ENCODE data around the gene ELOVL1. TPM values are rescaled to one million over a fixed set of nuclear protein-coding genes. Genes with fewer than 3 reads are reported as not detected.
"Not testable (repeated sequence)": the region's sequence is repeated elsewhere in the genome, so short reads cannot be mapped to it uniquely, and the experiment has no call there.

ELOVL1 gene
- total RNA-seq, 4 donors from 2014 or later: 48.6 to 66.6 (median 50.8) TPM

DNA sequence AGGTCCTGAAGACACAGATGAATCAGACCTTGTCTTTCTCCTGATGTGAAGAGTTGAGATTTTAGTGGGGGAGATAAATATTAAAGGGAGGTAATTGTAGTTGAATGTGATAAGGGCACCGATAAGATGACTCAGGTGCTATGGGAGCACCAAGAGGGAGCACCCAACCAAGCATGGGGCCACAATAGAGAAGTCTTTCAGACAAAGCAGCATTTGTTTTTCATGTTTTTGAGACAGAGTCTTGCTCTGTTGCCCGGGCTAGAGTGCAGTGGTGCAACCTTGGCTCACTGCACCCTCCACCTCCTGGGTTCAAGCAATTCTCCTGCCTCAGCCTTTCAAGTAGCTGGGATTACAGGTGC lies 38.0 kb upstream of the ELOVL1 start:
- 75 to 80% methylated on average over 2 of the region's 2 CpGs for WGBS, 2 donors
- no peak overlapping the region for H3K27ac ChIP-seq
- no peaks in the 10 kb centered on the region for H3K27me3 ChIP-seq
- H3K4me1 ChIP-seq: peaks cover 0 to 8% (median 0%) of the 10 kb centered on the region in 4 donors
- no peak for TF ChIP-seq EP300 (IDR thresholded peaks at IDR 0.05)
- TF ChIP-seq, protein P1, sequence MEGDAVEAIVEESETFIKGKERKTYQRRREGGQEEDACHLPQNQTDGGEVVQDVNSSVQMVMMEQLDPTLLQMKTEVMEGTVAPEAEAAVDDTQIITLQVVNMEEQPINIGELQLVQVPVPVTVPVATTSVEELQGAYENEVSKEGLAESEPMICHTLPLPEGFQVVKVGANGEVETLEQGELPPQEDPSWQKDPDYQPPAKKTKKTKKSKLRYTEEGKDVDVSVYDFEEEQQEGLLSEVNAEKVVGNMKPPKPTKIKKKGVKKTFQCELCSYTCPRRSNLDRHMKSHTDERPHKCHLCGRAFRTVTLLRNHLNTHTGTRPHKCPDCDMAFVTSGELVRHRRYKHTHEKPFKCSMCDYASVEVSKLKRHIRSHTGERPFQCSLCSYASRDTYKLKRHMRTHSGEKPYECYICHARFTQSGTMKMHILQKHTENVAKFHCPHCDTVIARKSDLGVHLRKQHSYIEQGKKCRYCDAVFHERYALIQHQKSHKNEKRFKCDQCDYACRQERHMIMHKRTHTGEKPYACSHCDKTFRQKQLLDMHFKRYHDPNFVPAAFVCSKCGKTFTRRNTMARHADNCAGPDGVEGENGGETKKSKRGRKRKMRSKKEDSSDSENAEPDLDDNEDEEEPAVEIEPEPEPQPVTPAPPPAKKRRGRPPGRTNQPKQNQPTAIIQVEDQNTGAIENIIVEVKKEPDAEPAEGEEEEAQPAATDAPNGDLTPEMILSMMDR (IDR thresholded peaks at IDR 0.05): no peak
- TF ChIP-seq POLR2A (IDR thresholded peaks at IDR 0.05): no peak
- no peak for DNase-seq (ENCODE audit: low spot score in 2 of 2)
- peaks cover 0 to 78% (median 25%) of the 10 kb centered on the region in 3 donors for H3K36me3 ChIP-seq
- H3K9me3 ChIP-seq: no peaks in the 10 kb centered on the region
- H3K4me3 ChIP-seq: no peak overlapping the region

- no peak for DNase-seq (ENCODE audit: low spot score in 2 of 2)
- Histone ChIP-seq H3K36me3 (peaks cover 0 to 75% (median 25%) of the 10 kb centered on the region in 3 donors), H3K27me3 (no peaks in the 10 kb centered on the region), H3K9me3 (no peaks in the 10 kb centered on the region), H3K27ac (no peak overlapping the region), H3K4me1 (peaks cover 0 to 8% (median 0%) of the 10 kb centered on the region in 4 donors), H3K4me3 (no peak overlapping the region)
- TF ChIP-seq EP300 (IDR thresholded peaks at IDR 0.05) (no peak), POLR2A (IDR thresholded peaks at IDR 0.05) (no peak)
- TF ChIP-seq, protein P1 (IDR thresholded peaks at IDR 0.05): no peak
- WGBS, 2 donors: 78 to 85% methylated on average over 6 of the region's 6 CpGs
Observed at GRCh38 chr1:43405219-43405875, 37.5 kb upstream of the ELOVL1 start.

- DNase-seq (ENCODE audit: low spot score in 2 of 2): no peak
- Histone ChIP-seq H3K27me3 (no peaks in the 10 kb centered on the region), H3K9me3 (no peaks in the 10 kb centered on the region), H3K4me3 (no peak overlapping the region), H3K36me3 (peaks cover 0 to 65% (median 25%) of the 10 kb centered on the region in 3 donors), H3K27ac (no peak overlapping the region), H3K4me1 (peaks cover 0 to 8% (median 0%) of the 10 kb centered on the region in 4 donors)
- TF ChIP-seq, protein P1 (IDR thresholded peaks at IDR 0.05): no peak
- TF ChIP-seq EP300 (IDR thresholded peaks at IDR 0.05) (no peak), POLR2A (IDR thresholded peaks at IDR 0.05) (no peak)
- 95 to 97% methylated on average over 6 of the region's 6 CpGs for WGBS, 2 donors
Observed at GRCh38 chr1:43404353-43404752, 36.5 kb upstream of the ELOVL1 start.

- Histone ChIP-seq H3K9me3 (no peaks in the 10 kb centered on the region), H3K4me1 (peaks cover 0 to 8% (median 0%) of the 10 kb centered on the region in 4 donors), H3K36me3 (peaks cover 0 to 53% (median 25%) of the 10 kb centered on the region in 3 donors), H3K27me3 (no peaks in the 10 kb centered on the region), H3K4me3 (no peak overlapping the region), H3K27ac (no peak overlapping the region)
- no peak for TF ChIP-seq EP300 (IDR thresholded peaks at IDR 0.05)
- WGBS, 2 donors: 88 to 90% methylated on average over 6 of the region's 6 CpGs
- DNase-seq (ENCODE audit: low spot score in 2 of 2): no peak
Observed at GRCh38 chr1:43402089-43402865, 34.5 kb upstream of the ELOVL1 start.

DNA sequence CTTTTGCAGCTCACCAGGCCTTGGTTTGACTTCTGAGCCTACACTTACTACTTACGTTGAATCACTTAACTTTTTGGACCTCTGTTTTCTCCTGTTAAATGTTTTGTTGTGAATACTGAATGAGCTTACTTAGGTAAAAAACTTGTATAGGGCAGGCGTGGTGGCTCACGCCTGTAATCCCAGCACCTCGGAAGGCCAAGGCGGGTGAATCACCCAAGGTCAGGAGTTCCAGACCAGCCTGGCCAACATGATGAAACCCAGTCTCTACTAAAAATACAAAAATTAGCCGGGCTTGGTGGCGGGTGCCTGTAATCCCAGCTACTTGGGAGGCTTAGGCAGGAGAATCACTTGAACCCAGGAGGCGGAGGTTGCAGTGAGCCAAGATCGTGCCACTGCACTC lies 32.6 kb upstream of the ELOVL1 start:
- H3K27me3 ChIP-seq; H3K4me1 ChIP-seq; H3K4me3 ChIP-seq; DNase-seq (ENCODE audit: low spot score in 2 of 2); H3K27ac ChIP-seq; H3K9me3 ChIP-seq: not testable (repeated sequence)
- 96 to 97% methylated on average over 9 of the region's 9 CpGs for WGBS, 2 donors
- H3K36me3 ChIP-seq: peaks cover 0 to 52% (median 16%) of the 10 kb centered on the region in 3 donors

GRCh38 chr1:43398227-43398626 lies 30.4 kb upstream of the ELOVL1 start:
- Histone ChIP-seq H3K4me3 (no peak overlapping the region), H3K4me1 (peaks cover 0 to 6% (median 0%) of the 10 kb centered on the region in 4 donors), H3K36me3 (peaks cover 0 to 44% (median 3%) of the 10 kb centered on the region in 3 donors), H3K27ac (no peak overlapping the region), H3K27me3 (no peaks in the 10 kb centered on the region), H3K9me3 (no peaks in the 10 kb centered on the region)
- no peak for TF ChIP-seq EP300 (IDR thresholded peaks at IDR 0.05)
- TF ChIP-seq, protein P1 (IDR thresholded peaks at IDR 0.05): no peak
- TF ChIP-seq POLR2A (IDR thresholded peaks at IDR 0.05): no peak
- WGBS, 2 donors: 90 to 96% methylated on average over 3 of the region's 3 CpGs
- no peak for DNase-seq (ENCODE audit: low spot score in 2 of 2)

All from tibial nerve (tissue), 4 donors.